Measurements from ENCODE around the gene BATF. TPM values are rescaled to one million over a fixed set of nuclear protein-coding genes. Genes with fewer than 3 reads are reported as not detected.

The BATF gene
- total and polyA plus RNA-seq, 2 experiments from 2014 or later, result not detected

GRCh38 chr14:75563931-75564330 lies 41.7 kb downstream of the BATF start:
- Histone ChIP-seq H3K36me3 (ENCODE audit: insufficient read depth) (no peaks in the 10 kb centered on the region), H3K4me3 (no peak overlapping the region), H3F3A (replicated peaks; ENCODE audit: low read depth) (no peaks in the 10 kb centered on the region), H3K4me1 (ENCODE audit: insufficient read depth) (peaks cover 6% of the 10 kb centered on the region; the same call in 1 of the 2 replicates), H3K9me2 (ENCODE audit: insufficient read depth) (0 out of 2 replicates have a peak, but pooled peaks cover 2% of the 10 kb centered on the region), H3K27ac (ENCODE audit: low read depth) (no peak overlapping the region), H3K27me3 (ENCODE audit: insufficient read depth) (no peaks in the 10 kb centered on the region), H4K20me1 (replicated peaks; ENCODE audit: insufficient read depth) (no peaks in the 10 kb centered on the region), H3K79me2 (replicated peaks; ENCODE audit: insufficient read depth) (no peaks in the 10 kb centered on the region), H2AFZ (no peak overlapping the region), H3K4me2 (no peak overlapping the region)
- peaks cover 10% of the 10 kb centered on the region for H3K27me3 Mint-ChIP-seq (ENCODE audit: insufficient read depth, low read depth, poor library complexity)
- no peak overlapping the region for H3K27ac Mint-ChIP-seq
- TF ChIP-seq STAT1 (IDR thresholded peaks at IDR 0.05; ENCODE audit: unreplicated experiment) (no peak), ZNF114 (CRISPR knock-in tag; IDR thresholded peaks at IDR 0.05) (no peak), NANOG (IDR thresholded peaks at IDR 0.05; ENCODE audit: borderline replicate concordance) (no peak), ZNF462 (CRISPR knock-in tag; IDR thresholded peaks at IDR 0.05) (no peak), EZH2phosphoT487 (IDR thresholded peaks at IDR 0.05; ENCODE audit: unreplicated experiment) (no peak), JUNB (IDR thresholded peaks at IDR 0.05; ENCODE audit: unreplicated experiment) (no peak)
- TF ChIP-seq, protein P1, sequence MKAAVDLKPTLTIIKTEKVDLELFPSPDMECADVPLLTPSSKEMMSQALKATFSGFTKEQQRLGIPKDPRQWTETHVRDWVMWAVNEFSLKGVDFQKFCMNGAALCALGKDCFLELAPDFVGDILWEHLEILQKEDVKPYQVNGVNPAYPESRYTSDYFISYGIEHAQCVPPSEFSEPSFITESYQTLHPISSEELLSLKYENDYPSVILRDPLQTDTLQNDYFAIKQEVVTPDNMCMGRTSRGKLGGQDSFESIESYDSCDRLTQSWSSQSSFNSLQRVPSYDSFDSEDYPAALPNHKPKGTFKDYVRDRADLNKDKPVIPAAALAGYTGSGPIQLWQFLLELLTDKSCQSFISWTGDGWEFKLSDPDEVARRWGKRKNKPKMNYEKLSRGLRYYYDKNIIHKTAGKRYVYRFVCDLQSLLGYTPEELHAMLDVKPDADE (IDR thresholded peaks at IDR 0.05), result no peak
- H3K36me3 Mint-ChIP-seq (ENCODE audit: low read depth), result no peaks in the 10 kb centered on the region
- ATAC-seq (no peak), DNase-seq (ENCODE audit: low spot score) (no peak)
- H3K4me3 Mint-ChIP-seq, result no peak overlapping the region
- H3K9me3 Mint-ChIP-seq, result no peaks in the 10 kb centered on the region; the same call in 2 of the 3 replicates
- peaks cover 8% of the 10 kb centered on the region for H3K4me1 Mint-ChIP-seq

Measured in GM23338 (cell line).